ENCODE measurements around the gene BYSL.
A peak's percentile ranks its signal among the peaks of the same experiment; 100 is the strongest.

The BYSL gene

DNA sequence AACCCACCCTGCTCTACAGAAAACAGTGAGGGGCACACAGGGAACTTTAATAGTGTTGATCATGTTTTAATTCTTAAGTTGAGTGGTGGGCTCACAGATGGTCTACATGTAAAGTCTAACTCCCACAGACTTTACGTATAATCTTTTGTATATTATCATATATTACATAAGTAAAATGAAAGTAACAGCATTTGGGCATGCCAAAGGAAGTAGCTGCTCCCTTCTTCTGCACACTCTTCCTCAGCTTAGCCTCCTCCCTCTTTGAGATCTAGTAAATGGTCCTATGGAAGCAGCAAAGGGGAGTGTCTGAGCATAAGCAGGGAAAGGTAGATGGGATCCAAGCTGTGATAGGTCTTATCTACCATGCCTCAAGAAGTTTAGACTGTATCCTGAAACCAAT, 11.6 kb upstream of the BYSL start:
- ATAC-seq (ENCODE audit: low read depth) (no peak), DNase-seq (ENCODE audit: low spot score) (no peak)
- Histone ChIP-seq H3K4me1 (ENCODE audit: insufficient read depth, poor library complexity, severe bottlenecking) (no peaks in the 10 kb centered on the region), H3K9me3 (ENCODE audit: severe bottlenecking) (no peaks in the 10 kb centered on the region), H3K27me3 (ENCODE audit: insufficient read depth, poor library complexity, severe bottlenecking) (no peaks in the 10 kb centered on the region), H3K36me3 (ENCODE audit: low read depth) (peaks cover 80% of the 10 kb centered on the region), H3K27ac (ENCODE audit: poor library complexity, severe bottlenecking) (no peak overlapping the region), H3K4me3 (ENCODE audit: severe bottlenecking) (no peak overlapping the region)
- TF ChIP-seq, protein P1, sequence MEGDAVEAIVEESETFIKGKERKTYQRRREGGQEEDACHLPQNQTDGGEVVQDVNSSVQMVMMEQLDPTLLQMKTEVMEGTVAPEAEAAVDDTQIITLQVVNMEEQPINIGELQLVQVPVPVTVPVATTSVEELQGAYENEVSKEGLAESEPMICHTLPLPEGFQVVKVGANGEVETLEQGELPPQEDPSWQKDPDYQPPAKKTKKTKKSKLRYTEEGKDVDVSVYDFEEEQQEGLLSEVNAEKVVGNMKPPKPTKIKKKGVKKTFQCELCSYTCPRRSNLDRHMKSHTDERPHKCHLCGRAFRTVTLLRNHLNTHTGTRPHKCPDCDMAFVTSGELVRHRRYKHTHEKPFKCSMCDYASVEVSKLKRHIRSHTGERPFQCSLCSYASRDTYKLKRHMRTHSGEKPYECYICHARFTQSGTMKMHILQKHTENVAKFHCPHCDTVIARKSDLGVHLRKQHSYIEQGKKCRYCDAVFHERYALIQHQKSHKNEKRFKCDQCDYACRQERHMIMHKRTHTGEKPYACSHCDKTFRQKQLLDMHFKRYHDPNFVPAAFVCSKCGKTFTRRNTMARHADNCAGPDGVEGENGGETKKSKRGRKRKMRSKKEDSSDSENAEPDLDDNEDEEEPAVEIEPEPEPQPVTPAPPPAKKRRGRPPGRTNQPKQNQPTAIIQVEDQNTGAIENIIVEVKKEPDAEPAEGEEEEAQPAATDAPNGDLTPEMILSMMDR (IDR thresholded peaks at IDR 0.05; ENCODE audit: poor library complexity, severe bottlenecking), result no peak

- Histone ChIP-seq H3K4me3 (ENCODE audit: severe bottlenecking) (no peak overlapping the region), H3K27ac (ENCODE audit: poor library complexity, severe bottlenecking) (no peak overlapping the region), H3K36me3 (ENCODE audit: low read depth) (peaks cover 64% of the 10 kb centered on the region), H3K9me3 (ENCODE audit: severe bottlenecking) (no peaks in the 10 kb centered on the region), H3K4me1 (ENCODE audit: insufficient read depth, poor library complexity, severe bottlenecking) (peaks cover 18% of the 10 kb centered on the region), H3K27me3 (ENCODE audit: insufficient read depth, poor library complexity, severe bottlenecking) (no peaks in the 10 kb centered on the region)
- ATAC-seq (ENCODE audit: low read depth) (no peak), DNase-seq (ENCODE audit: low spot score) (no peak)
- TF ChIP-seq, protein P1 (IDR thresholded peaks at IDR 0.05; ENCODE audit: poor library complexity, severe bottlenecking), result no peak
Observed at GRCh38 chr6:41914343-41914742, 7.0 kb upstream of the BYSL start.

- ATAC-seq (ENCODE audit: low read depth) (no peak), DNase-seq (ENCODE audit: low spot score) (no peak)
- H3K9me3 ChIP-seq (ENCODE audit: severe bottlenecking), result no peaks in the 10 kb centered on the region
- no peak overlapping the region for H3K27ac ChIP-seq (ENCODE audit: poor library complexity, severe bottlenecking)
- H3K4me1 ChIP-seq (ENCODE audit: insufficient read depth, poor library complexity, severe bottlenecking), result peaks cover 19% of the 10 kb centered on the region
- no peak overlapping the region for H3K4me3 ChIP-seq (ENCODE audit: severe bottlenecking)
- no peaks in the 10 kb centered on the region for H3K27me3 ChIP-seq (ENCODE audit: insufficient read depth, poor library complexity, severe bottlenecking)
- TF ChIP-seq, protein P1 (IDR thresholded peaks at IDR 0.05; ENCODE audit: poor library complexity, severe bottlenecking), result no peak
- H3K36me3 ChIP-seq (ENCODE audit: low read depth), result peaks cover 58% of the 10 kb centered on the region
Observed at GRCh38 chr6:41914869-41915530, 6.3 kb upstream of the BYSL start.

GRCh38 chr6:41917528-41917927, 3.8 kb upstream of the BYSL start:
- TF ChIP-seq, protein P1 (IDR thresholded peaks at IDR 0.05; ENCODE audit: poor library complexity, severe bottlenecking), result no peak
- H3K4me3 ChIP-seq (ENCODE audit: severe bottlenecking), result no peak overlapping the region
- ATAC-seq (ENCODE audit: low read depth), result peak; percentile 80
- no peaks in the 10 kb centered on the region for H3K27me3 ChIP-seq (ENCODE audit: insufficient read depth, poor library complexity, severe bottlenecking)
- peaks cover 21% of the 10 kb centered on the region for H3K4me1 ChIP-seq (ENCODE audit: insufficient read depth, poor library complexity, severe bottlenecking)
- peaks cover 48% of the 10 kb centered on the region for H3K36me3 ChIP-seq (ENCODE audit: low read depth)
- H3K9me3 ChIP-seq (ENCODE audit: severe bottlenecking), result no peaks in the 10 kb centered on the region
- peak overlapping the region; percentile 84 for H3K27ac ChIP-seq (ENCODE audit: poor library complexity, severe bottlenecking)
- no peak for DNase-seq (ENCODE audit: low spot score)

- no peak for ATAC-seq (ENCODE audit: low read depth)
- peaks cover 24% of the 10 kb centered on the region for H3K4me1 ChIP-seq (ENCODE audit: insufficient read depth, poor library complexity, severe bottlenecking)
- no peaks in the 10 kb centered on the region for H3K9me3 ChIP-seq (ENCODE audit: severe bottlenecking)
- H3K36me3 ChIP-seq (ENCODE audit: low read depth), result peaks cover 43% of the 10 kb centered on the region
- H3K27me3 ChIP-seq (ENCODE audit: insufficient read depth, poor library complexity, severe bottlenecking), result no peaks in the 10 kb centered on the region
- DNase-seq (ENCODE audit: low spot score), result peak; percentile 56
- H3K27ac ChIP-seq (ENCODE audit: poor library complexity, severe bottlenecking), result peak overlapping the region; percentile 84
- TF ChIP-seq, protein P1 (IDR thresholded peaks at IDR 0.05; ENCODE audit: poor library complexity, severe bottlenecking), result no peak
- peak overlapping the region; percentile 87 for H3K4me3 ChIP-seq (ENCODE audit: severe bottlenecking)
Observed at GRCh38 chr6:41921712-41921998, 356 bp downstream of the BYSL start.

Measured in RWPE2 (cell line).